ENCODE results near the gene PHKA2.

Gene PHKA2

GRCh38 chrX:18927558-18927957 is 56.4 kb downstream of the PHKA2 start:
- no peak for FAIRE-seq

GRCh38 chrX:18924507-18925088 is 59.3 kb downstream of the PHKA2 start:
- FAIRE-seq = no peak

- no peak for FAIRE-seq
Measured at GRCh38 chrX:18920566-18920965, 63.3 kb downstream of the PHKA2 start.

GRCh38 chrX:18920079-18920478 is 63.8 kb downstream of the PHKA2 start:
- no peak for FAIRE-seq

GRCh38 chrX:18917831-18918230 is 66.1 kb downstream of the PHKA2 start:
- FAIRE-seq = no peak

- no peak for FAIRE-seq
Measured at GRCh38 chrX:18906286-18906685, 77.6 kb downstream of the PHKA2 start.

GRCh38 chrX:18900401-18900976 is 83.4 kb downstream of the PHKA2 start:
- no peak for FAIRE-seq

GRCh38 chrX:18899796-18900380 is 84.0 kb downstream of the PHKA2 start:
- no peak for FAIRE-seq

- FAIRE-seq = no peak
Measured at GRCh38 chrX:18898492-18898891, 85.4 kb downstream of the PHKA2 start.

- FAIRE-seq = no peak
Measured at GRCh38 chrX:18898091-18898490, 85.8 kb downstream of the PHKA2 start.

GRCh38 chrX:18897611-18898010 is 86.3 kb downstream of the PHKA2 start:
- no peak for FAIRE-seq

GRCh38 chrX:18896680-18897544 is 87.0 kb downstream of the PHKA2 start:
- FAIRE-seq = no peak

GRCh38 chrX:18895189-18895951 is 88.5 kb downstream of the PHKA2 start:
- FAIRE-seq = no peak

- FAIRE-seq = no peak
Measured at GRCh38 chrX:18894156-18894555, 89.8 kb downstream of the PHKA2 start.

- FAIRE-seq = no peak
Measured at GRCh38 chrX:18893536-18893935, 90.4 kb downstream of the PHKA2 start.

GRCh38 chrX:18892899-18893298 is 91.0 kb downstream of the PHKA2 start:
- FAIRE-seq = no peak

GRCh38 chrX:18891548-18891945 is 92.4 kb downstream of the PHKA2 start:
- no peak for FAIRE-seq

- FAIRE-seq = no peak
Measured at GRCh38 chrX:18890724-18891547, 93.0 kb downstream of the PHKA2 start.

- FAIRE-seq = no peak
Measured at GRCh38 chrX:18890049-18890381, 93.9 kb downstream of the PHKA2 start.

GRCh38 chrX:18889346-18890048 is 94.4 kb downstream of the PHKA2 start:
- FAIRE-seq = no peak

GRCh38 chrX:18888281-18888680 is 95.6 kb downstream of the PHKA2 start:
- FAIRE-seq = no peak

GRCh38 chrX:18887825-18888212 is 96.1 kb downstream of the PHKA2 start:
- no peak for FAIRE-seq

Measured in A204.1 (cell line).